K562 (cell line): ENCODE data around the gene HLCS. TPM values are rescaled to one million over a fixed set of nuclear protein-coding genes. Genes with fewer than 3 reads are reported as not detected.

ENCODE experiments used
- HMG20A ChIP-seq: fragments of 450-650 bp; formaldehyde crosslinking; conservative IDR thresholded peaks from 2 replicates; pipeline ENCODE4 v1.4.0; 2020; ENCODE audit warnings: mild to moderate bottlenecking, mixed read lengths
- PRDM10 ChIP-seq: fragments of 450-650 bp; IDR thresholded peaks from 2 replicates; pipeline ENCODE4 v1.6.1; 2018; ENCODE audit not compliant: partially characterized antibody
- SMAD2 ChIP-seq: fragments of 150-350 bp; IDR thresholded peaks from 2 replicates; pipeline ENCODE4 v1.6.1; 2014; ENCODE audit warnings: low read depth, mild to moderate bottlenecking, low read length
- ZNF280B ChIP-seq: fragments of 250-450 bp; sonication (Bioruptor Pico); IDR thresholded peaks from 2 replicates; pipeline ENCODE4 v1.5.1; 2021; ENCODE audit warnings: mild to moderate bottlenecking
- polyA plus RNA-seq, 8 experiments: library from polyadenylated mRNA; depleted of rRNA in 4 of 8; stranded (reverse) in 5 of 8; unstranded in 3 of 8; fragments of >200 nt; fragmentation: Nextera tagmentation in 2 of 8; fragmentation: Illumina TruSeq in 1 of 8; extraction: Ambion mirVana in 2 of 8; extraction: Trizol in 1 of 8; gene quantifications; 2 replicates each; pipeline versions ENCODE4 v1.2.1 to v1.2.3, GENCODE V29; 2011 to 2014; ENCODE audit warnings: inconsistent platforms in 1 of 8, missing spikeins in 1 of 8
- total RNA-seq, 7 experiments: library from RNA; depleted of rRNA in 6 of 7; stranded (reverse); fragments of >200 nt in 6 of 7; fragmentation: Illumina TruSeq in 2 of 7; extraction: Trizol in 2 of 7; gene quantifications; 2 replicates each; pipeline versions ENCODE4 v1.2.1 to v1.2.3, GENCODE V29; 2011 to 2021; ENCODE audit warnings: low replicate concordance in 1 of 7
- TF ChIP-seq, protein P1 (sequence below): sonication (generic); formaldehyde crosslinking; IDR thresholded peaks from 2 replicates; pipeline ENCODE4 v1.8.0; 2022; ENCODE audit warnings: missing genetic modification reagents, mild to moderate bottlenecking, moderate library complexity, borderline replicate concordance

HLCS gene
- total and polyA plus RNA-seq, 9 of the 15 experiments (the other 6 are each of a cell fraction or from before 2014, with no cell fraction given) = 3.0 to 21.5 (median 17.1) TPM

DNA sequence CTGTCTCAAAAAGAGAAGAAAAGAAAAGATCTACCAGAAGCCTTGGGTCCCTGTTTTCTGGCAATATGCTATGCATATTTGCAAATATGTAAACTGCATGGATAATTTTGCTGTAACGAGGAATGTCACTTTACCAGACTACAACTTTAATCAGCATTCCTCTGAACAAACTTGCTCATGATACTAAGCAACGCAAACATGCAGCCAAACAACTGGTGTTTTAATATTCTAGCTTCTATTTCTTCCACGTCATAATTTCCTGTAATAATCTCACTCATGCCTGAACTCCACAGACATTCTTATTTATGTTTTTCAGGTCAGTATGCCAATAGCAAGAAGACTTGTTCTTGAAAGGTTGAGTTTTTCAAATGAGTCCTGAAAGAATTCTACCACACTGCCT lies 153.4 kb downstream of the HLCS start (continued):
- TF ChIP-seq PRDM10 = no peak
- no peak for TF ChIP-seq SMAD2
- no peak for TF ChIP-seq ZNF280B (CRISPR knock-in tag)
- TF ChIP-seq, protein P1, sequence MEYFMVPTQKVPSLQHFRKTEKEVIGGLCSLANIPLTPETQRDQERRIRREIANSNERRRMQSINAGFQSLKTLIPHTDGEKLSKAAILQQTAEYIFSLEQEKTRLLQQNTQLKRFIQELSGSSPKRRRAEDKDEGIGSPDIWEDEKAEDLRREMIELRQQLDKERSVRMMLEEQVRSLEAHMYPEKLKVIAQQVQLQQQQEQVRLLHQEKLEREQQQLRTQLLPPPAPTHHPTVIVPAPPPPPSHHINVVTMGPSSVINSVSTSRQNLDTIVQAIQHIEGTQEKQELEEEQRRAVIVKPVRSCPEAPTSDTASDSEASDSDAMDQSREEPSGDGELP (CRISPR knock-in tag) = no peak
- TF ChIP-seq HMG20A (CRISPR knock-in tag) = no peak
